Measurements from ENCODE around the gene VAPA.

The VAPA gene

GRCh38 chr18:9874728-9875127 lies 39.1 kb upstream of the VAPA start:
- no peak overlapping the region for H3K4me3 ChIP-seq (ENCODE audit: low read depth, low read length)
- no peak for DNase-seq (ENCODE audit: low read depth)
- TF ChIP-seq POLR2A (IDR thresholded peaks at IDR 0.05; ENCODE audit: extremely low read depth, insufficient read length) (no peak), CTCF (IDR thresholded peaks at IDR 0.05; ENCODE audit: low read depth, low read length) (no peak), MAX (IDR thresholded peaks at IDR 0.05; ENCODE audit: low read depth, low read length) (no peak), MYC (IDR thresholded peaks at IDR 0.05; ENCODE audit: low read depth, low read length) (no peak)

GRCh38 chr18:9876212-9876866 lies 37.5 kb upstream of the VAPA start:
- no peak for DNase-seq (ENCODE audit: low read depth)
- TF ChIP-seq MYC (IDR thresholded peaks at IDR 0.05; ENCODE audit: low read depth, low read length) = no peak
- TF ChIP-seq MAX (IDR thresholded peaks at IDR 0.05; ENCODE audit: low read depth, low read length) = no peak
- no peak for TF ChIP-seq POLR2A (IDR thresholded peaks at IDR 0.05; ENCODE audit: extremely low read depth, insufficient read length)
- TF ChIP-seq CTCF (IDR thresholded peaks at IDR 0.05; ENCODE audit: low read depth, low read length) = no peak
- H3K4me3 ChIP-seq (ENCODE audit: low read depth, low read length) = peak overlapping the region; percentile 42

GRCh38 chr18:9876867-9877654 lies 36.8 kb upstream of the VAPA start:
- H3K4me3 ChIP-seq (ENCODE audit: low read depth, low read length) = peak overlapping the region; percentile 42
- TF ChIP-seq CTCF (IDR thresholded peaks at IDR 0.05; ENCODE audit: low read depth, low read length) = no peak
- no peak for TF ChIP-seq POLR2A (IDR thresholded peaks at IDR 0.05; ENCODE audit: extremely low read depth, insufficient read length)
- TF ChIP-seq MYC (IDR thresholded peaks at IDR 0.05; ENCODE audit: low read depth, low read length) = 0 out of 2 replicates have a peak, but pooled peaks have one; percentile 8
- peak; percentile 60; the same call in 1 of the 2 replicates for TF ChIP-seq MAX (IDR thresholded peaks at IDR 0.05; ENCODE audit: low read depth, low read length)
- DNase-seq (ENCODE audit: low read depth) = peak; percentile 94

- peak overlapping the region; percentile 42 for H3K4me3 ChIP-seq (ENCODE audit: low read depth, low read length)
- DNase-seq (ENCODE audit: low read depth) = no peak
- TF ChIP-seq POLR2A (IDR thresholded peaks at IDR 0.05; ENCODE audit: extremely low read depth, insufficient read length) (no peak), CTCF (IDR thresholded peaks at IDR 0.05; ENCODE audit: low read depth, low read length) (no peak), MYC (IDR thresholded peaks at IDR 0.05; ENCODE audit: low read depth, low read length) (no peak), MAX (IDR thresholded peaks at IDR 0.05; ENCODE audit: low read depth, low read length) (no peak)
These were observed 36.2 kb upstream of the VAPA start for GRCh38 chr18:9877655-9878014.

- DNase-seq (ENCODE audit: low read depth) = no peak
- TF ChIP-seq MYC (IDR thresholded peaks at IDR 0.05; ENCODE audit: low read depth, low read length) (no peak), CTCF (IDR thresholded peaks at IDR 0.05; ENCODE audit: low read depth, low read length) (no peak), MAX (IDR thresholded peaks at IDR 0.05; ENCODE audit: low read depth, low read length) (no peak), POLR2A (IDR thresholded peaks at IDR 0.05; ENCODE audit: extremely low read depth, insufficient read length) (no peak)
- H3K4me3 ChIP-seq (ENCODE audit: low read depth, low read length) = no peak overlapping the region
These were observed 35.7 kb upstream of the VAPA start for GRCh38 chr18:9878095-9878494.

Measured in NB4 (cell line).